Endothelial cell of umbilical vein (primary cell): ENCODE results near the gene LRP1B. TPM values are rescaled to one million over a fixed set of nuclear protein-coding genes. Genes with fewer than 3 reads are reported as not detected.

Experiments
- BruUV-seq: library from RNA; stranded (reverse); fragments of 400-500 nt; replicated peaks from 2 replicates; lab custom pipeline; 2021; lab: Mats Ljungman, UMichigan
- CTCF ChIA-PET: fragments of 300-600, 350-600 bp; sonication (Branson Sonifier 250); formaldehyde crosslinking; loops from one replicate; lab custom pipeline; 2021; ENCODE audit warnings: antibody characterized with exemption, inconsistent platforms; lab: Charles Lee
- POLR2A ChIA-PET: fragments of 300-600, 350-600 bp; sonication (Branson Sonifier 250); formaldehyde crosslinking; loops from one replicate; lab custom pipeline; 2021; ENCODE audit warnings: antibody characterized with exemption, inconsistent platforms; lab: Charles Lee
- DNase-seq: peaks from one replicate; pipeline ENCODE4 v3.0.0-alpha.2; 2011; ENCODE audit warnings: low read depth, low spot score
- FAIRE-seq: peaks from 2 replicates; lab custom pipeline; 2011; peaks lifted over from hg19 to GRCh38; lab: Jason Lieb, UNC
- H2AFZ ChIP-seq: 2 replicates; pipeline ENCODE4 v1.6.0; 2012; ENCODE audit warnings: low read depth, low read length, control low read depth, inconsistent platforms
- H3K27ac ChIP-seq: 2 replicates; pipeline ENCODE4 v1.5.1; 2011; ENCODE audit warnings: low read depth, mild to moderate bottlenecking, control low read depth, low read length, moderate library complexity; ENCODE audit not compliant: insufficient read depth
- H3K27me3 ChIP-seq, 2 experiments: 2 replicates each; pipeline versions ENCODE4 v1.6.0 to v1.6.1; 2011; ENCODE audit warnings: low read length in 2 of 2, mixed read lengths in 1 of 2; ENCODE audit not compliant: control insufficient read depth in 2 of 2, insufficient read depth in 2 of 2
- H3K36me3 ChIP-seq, 2 experiments: 2 replicates in 1 of 2; 3 replicates in 1 of 2; pipeline ENCODE4 v1.5.1; 2011; ENCODE audit warnings: low read length in 2 of 2, mild to moderate bottlenecking in 1 of 2, moderate library complexity in 1 of 2; ENCODE audit not compliant: control insufficient read depth in 2 of 2, insufficient read depth in 2 of 2; ENCODE audit errors: extremely low read depth in 1 of 2
- H3K4me1 ChIP-seq: 3 replicates; pipeline ENCODE4 v1.5.1; 2011; ENCODE audit warnings: mild to moderate bottlenecking, low read length; ENCODE audit not compliant: control insufficient read depth, insufficient read depth; ENCODE audit errors: extremely low read depth
- H3K4me2 ChIP-seq: 2 replicates; pipeline ENCODE4 v1.6.1; 2011; ENCODE audit warnings: low read length, control low read depth, mixed read lengths; ENCODE audit not compliant: insufficient read depth
- H3K4me3 ChIP-seq, 3 experiments: fragments of 200-600 bp in 1 of 3; sonication (generic), shearing (Covaris generic) in 1 of 3; replicated peaks in 1 of 3; 2 replicates each; pipeline ENCODE4 v1.5.1; 2011 to 2016; ENCODE audit warnings: control low read depth in 3 of 3, low read length in 3 of 3, mild to moderate bottlenecking in 2 of 3, inconsistent platforms in 1 of 3, low read depth in 1 of 3, moderate library complexity in 1 of 3; ENCODE audit not compliant: insufficient read depth in 1 of 3
- H3K79me2 ChIP-seq: 2 replicates; pipeline ENCODE4 v1.6.0; 2012; ENCODE audit warnings: low read length, inconsistent platforms; ENCODE audit not compliant: control insufficient read depth, insufficient read depth
- H3K9ac ChIP-seq: replicated peaks from 2 replicates; pipeline ENCODE3; 2011; ENCODE audit warnings: low read length, control low read depth; ENCODE audit not compliant: insufficient read depth; ENCODE audit errors: extremely low read depth
- H3K9me1 ChIP-seq: replicated peaks from 3 replicates; pipeline ENCODE4 v1.6.0; 2011; ENCODE audit warnings: mild to moderate bottlenecking, low read length; ENCODE audit not compliant: control insufficient read depth, insufficient read depth; ENCODE audit errors: extremely low read depth
- H3K9me3 ChIP-seq: replicated peaks from 2 replicates; pipeline ENCODE4 v1.5.1; 2012; ENCODE audit warnings: low read length, inconsistent platforms; ENCODE audit not compliant: control insufficient read depth, insufficient read depth
- H4K20me1 ChIP-seq: replicated peaks from 2 replicates; pipeline ENCODE3; 2011; ENCODE audit warnings: mild to moderate bottlenecking, low read length; ENCODE audit not compliant: control insufficient read depth, insufficient read depth; ENCODE audit errors: extremely low read depth
- CTCF ChIP-seq, 2 donors: IDR thresholded peaks; 1 replicate in 1 of 2; 2 replicates in 1 of 2; pipeline ENCODE4 v1.5.1; 2011; ENCODE audit warnings: low read length in 2 of 2, mild to moderate bottlenecking in 2 of 2, moderate library complexity in 2 of 2, control low read depth in 1 of 2, inconsistent platforms in 1 of 2, low read depth in 1 of 2; ENCODE audit not compliant: insufficient read depth in 1 of 2; ENCODE audit errors: extremely low read depth in 1 of 2
- EZH2 ChIP-seq: IDR thresholded peaks from 2 replicates; pipeline ENCODE4 v1.6.1; 2012; ENCODE audit warnings: borderline replicate concordance, low read depth, mild to moderate bottlenecking, moderate library complexity, low read length, inconsistent platforms; ENCODE audit not compliant: severe bottlenecking
- FOS ChIP-seq: IDR thresholded peaks from 2 replicates; pipeline ENCODE4 v1.6.1; 2011; ENCODE audit warnings: mild to moderate bottlenecking, low read length, moderate library complexity, borderline replicate concordance; ENCODE audit not compliant: insufficient read depth
- GATA2 ChIP-seq: IDR thresholded peaks from 2 replicates; pipeline ENCODE4 v1.7.0; 2011; ENCODE audit warnings: low read depth, mild to moderate bottlenecking, moderate library complexity, mixed read lengths, low read length; ENCODE audit not compliant: insufficient read length, insufficient read depth
- JUN ChIP-seq: IDR thresholded peaks from 2 replicates; pipeline ENCODE4 v1.6.1; 2011; ENCODE audit warnings: borderline replicate concordance, low read depth; ENCODE audit not compliant: insufficient read length, insufficient read depth
- MAX ChIP-seq: IDR thresholded peaks from 2 replicates; pipeline ENCODE4 v1.6.1; 2011; ENCODE audit not compliant: insufficient read depth, insufficient read length
- MYC ChIP-seq: IDR thresholded peaks from one replicate; pipeline ENCODE4 v1.6.1; 2011; ENCODE audit warnings: mild to moderate bottlenecking, low read depth, low read length
- POLR2A ChIP-seq: IDR thresholded peaks from 2 replicates; pipeline ENCODE4 v1.6.1; 2012; ENCODE audit warnings: low read depth, mild to moderate bottlenecking, control low read depth, low read length
- POLR2AphosphoS5 ChIP-seq: IDR thresholded peaks from 2 replicates; pipeline ENCODE4 v1.6.1; 2012; ENCODE audit warnings: low read depth, mild to moderate bottlenecking, control low read depth, low read length, moderate library complexity; ENCODE audit not compliant: insufficient read depth
- dilution Hi-C: fragments of 300-500 bp; cut with MboI; formaldehyde crosslinking; loops from one replicate; pipeline ENCODE4 v1.15.0; 2019; ENCODE audit warnings: low sequenced_read_pairs; ENCODE audit not compliant: extremely low pct_ligation_motif_present
- intact Hi-C: fragments of 100-400 bp; cut with micrococcal nuclease; formaldehyde crosslinking; loops from one replicate; pipeline ENCODE4 v1.10.0; 2022
- polyA plus RNA-seq, 4 experiments: library from polyadenylated mRNA; depleted of rRNA in 3 of 4; stranded (reverse) in 3 of 4; unstranded in 1 of 4; fragments of >200 nt; gene quantifications; 2 replicates each; pipeline versions ENCODE4 v1.2.1 to v1.2.3, GENCODE V29; 2011 to 2012; ENCODE audit warnings: missing spikeins in 1 of 4
- total RNA-seq: library from RNA; stranded (reverse); gene quantifications from 2 replicates; pipeline ENCODE4 v1.2.3, GENCODE V29; 2021

The LRP1B gene
- total and polyA plus RNA-seq, 2 donors (not counting 3 experiments of a cell fraction or from before 2014, with no cell fraction given), result 0.03 to 0.07 TPM

GRCh38 chr2:141778315-141778835 lies 352.4 kb downstream of the LRP1B start:
- CTCF ChIA-PET, result no interaction called here
- no peak overlapping the region for H3K4me2 ChIP-seq
- no peak for FAIRE-seq

More at GRCh38 chr2:141778315-141778835, 352.4 kb downstream of the LRP1B start:
- no TSS peak for BruUV-seq
- Histone ChIP-seq H3K4me3 (no peak overlapping the region), H3K27me3 (no peaks in the 10 kb centered on the region), H3K9ac (no peak overlapping the region), H3K79me2 (no peaks in the 10 kb centered on the region), H3K27ac (no peak overlapping the region), H3K36me3 (no peaks in the 10 kb centered on the region), H3K9me1 (no peaks in the 10 kb centered on the region), H3K4me1 (no peaks in the 10 kb centered on the region), H4K20me1 (no peaks in the 10 kb centered on the region), H3K9me3 (no peaks in the 10 kb centered on the region), H2AFZ (no peak overlapping the region)
- intact Hi-C loops, result no loop called here
- POLR2A ChIA-PET, result no interaction called here
- no peak for DNase-seq
- TF ChIP-seq JUN (no peak), FOS (no peak), EZH2 (no peak), GATA2 (no peak), MYC (no peak), CTCF (IDR thresholded peaks at IDR 0.05; ENCODE audit: extremely low read depth in 1 of 2, insufficient read depth in 1 of 2, low read depth in 1 of 2, low read length in 2 of 2) (no peak), POLR2A (no peak), MAX (no peak), POLR2AphosphoS5 (no peak)
- dilution Hi-C loops, result no loop called here
